Ovary (tissue), 9 donors: Measurements from ENCODE around the gene EEFSEC. TPM values are rescaled to one million over a fixed set of nuclear protein-coding genes. Genes with fewer than 3 reads are reported as not detected.

Experiments used
- DNase-seq, 5 donors: peaks; one replicate each; pipeline ENCODE4 v3.0.0-alpha.2; 2019 to 2020
- H3K27ac ChIP-seq, 2 donors: fragments of 200-600 bp; one replicate each; pipeline versions ENCODE4 v1.5.1 to v1.8.0; 2019 to 2022
- H3K27me3 ChIP-seq: fragments of 200-600 bp; one replicate; pipeline ENCODE4 v1.8.0; 2022
- H3K36me3 ChIP-seq: fragments of 200-600 bp; sonication (generic); one replicate; pipeline ENCODE4 v1.5.1; 2019
- H3K4me1 ChIP-seq: one replicate; pipeline ENCODE4 v1.8.1; 2013; ENCODE audit warnings: mild to moderate bottlenecking, moderate library complexity; ENCODE audit not compliant: insufficient read depth
- H3K4me3 ChIP-seq: fragments of 200-600 bp; sonication (generic); one replicate; pipeline ENCODE4 v1.5.1; 2017
- H3K9me3 ChIP-seq, 2 donors: fragments of 200-600 bp in 1 of 2; sonication (generic) in 1 of 2; one replicate each; pipeline versions ENCODE4 v1.5.1 to v1.8.1; 2013 to 2019; ENCODE audit warnings: mild to moderate bottlenecking in 1 of 2, moderate library complexity in 1 of 2
- EP300 ChIP-seq: sonication (generic); formaldehyde crosslinking; IDR thresholded peaks from one replicate; pipeline ENCODE4 v1.6.1; 2017; ENCODE audit warnings: antibody characterized with exemption
- POLR2A ChIP-seq: fragments of 450-650 bp; IDR thresholded peaks from one replicate; pipeline ENCODE4 v1.6.1; 2017; ENCODE audit warnings: antibody characterized with exemption, mild to moderate bottlenecking, moderate library complexity
- WGBS, 3 donors: extraction: QIAGEN DNeasy Blood & Tissue Kit in 1 of 3; methylation state at CpG; one replicate each; pipeline versions ENCODE4 v1.1.5 to v1.1.7; 2013 to 2017; 5-methylcytosine and 5-hydroxymethylcytosine counted together
- intact Hi-C, 4 donors: fragments of 100-400 bp; cut with DNase I; formaldehyde crosslinking; loops; one replicate each; pipeline versions ENCODE4 v1.11.0 to v1.15.1; 2022 to 2023
- polyA plus RNA-seq, 2 donors: library from polyadenylated mRNA; stranded (reverse); fragments of 200-250 nt in 1 of 2; fragments of 350-450 nt in 1 of 2; fragmentation: Illumina TruSeq in 1 of 2; extraction: RNeasy Lipid Tissue Mini Kit (QIAGEN cat#74804) in 1 of 2; gene quantifications; one replicate each; pipeline ENCODE4 v1.2.3, GENCODE V29; 2013 to 2014
- total RNA-seq, 7 donors: library from RNA; depleted of rRNA in 2 of 7; stranded (reverse); fragments of >200 nt in 2 of 7; fragmentation: NEBNext Ultra II Directional in 3 of 7; extraction: Animal tissue kit (Norgen Biotek cat#: 25700) in 3 of 7; gene quantifications; one replicate each; pipeline versions ENCODE4 v1.1.0 to v1.2.4, GENCODE V29; 2016 to 2023
- TF ChIP-seq, protein P1 (sequence below), 3 donors: fragments of 450-650 bp in 2 of 3; fragments of 200-600 bp in 1 of 3; IDR thresholded peaks; one replicate each; pipeline versions ENCODE4 v1.5.1 to v1.8.0; 2016 to 2022; ENCODE audit warnings: antibody characterized with exemption in 3 of 3, mild to moderate bottlenecking in 1 of 3
- donor health status: DM: no; HTN: no; CAD: no; lungs with moderate emphysema.
- donor health status: DM: no; HTN: no; CAD: no.
- donor health status: Bipolar disorder and iron deficiency.
- donor health status: DM: yes; HTN: yes; CAD: no.
- donor health status: DM: no; HTN: no; CAD: no.
- donor health status: DM: yes; HTN: yes; CAD: no.

EEFSEC gene
- total and polyA plus RNA-seq, 9 donors = 6.8 to 21.0 (median 15.4) TPM

- TF ChIP-seq EP300 = no peak
- no peak for TF ChIP-seq POLR2A
- TF ChIP-seq, protein P1, sequence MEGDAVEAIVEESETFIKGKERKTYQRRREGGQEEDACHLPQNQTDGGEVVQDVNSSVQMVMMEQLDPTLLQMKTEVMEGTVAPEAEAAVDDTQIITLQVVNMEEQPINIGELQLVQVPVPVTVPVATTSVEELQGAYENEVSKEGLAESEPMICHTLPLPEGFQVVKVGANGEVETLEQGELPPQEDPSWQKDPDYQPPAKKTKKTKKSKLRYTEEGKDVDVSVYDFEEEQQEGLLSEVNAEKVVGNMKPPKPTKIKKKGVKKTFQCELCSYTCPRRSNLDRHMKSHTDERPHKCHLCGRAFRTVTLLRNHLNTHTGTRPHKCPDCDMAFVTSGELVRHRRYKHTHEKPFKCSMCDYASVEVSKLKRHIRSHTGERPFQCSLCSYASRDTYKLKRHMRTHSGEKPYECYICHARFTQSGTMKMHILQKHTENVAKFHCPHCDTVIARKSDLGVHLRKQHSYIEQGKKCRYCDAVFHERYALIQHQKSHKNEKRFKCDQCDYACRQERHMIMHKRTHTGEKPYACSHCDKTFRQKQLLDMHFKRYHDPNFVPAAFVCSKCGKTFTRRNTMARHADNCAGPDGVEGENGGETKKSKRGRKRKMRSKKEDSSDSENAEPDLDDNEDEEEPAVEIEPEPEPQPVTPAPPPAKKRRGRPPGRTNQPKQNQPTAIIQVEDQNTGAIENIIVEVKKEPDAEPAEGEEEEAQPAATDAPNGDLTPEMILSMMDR (IDR thresholded peaks at IDR 0.05) = no peak
- Histone ChIP-seq H3K27ac (no peak overlapping the region), H3K9me3 (no peaks in the 10 kb centered on the region), H3K36me3 (no peaks in the 10 kb centered on the region), H3K4me1 (peaks cover 12% of the 10 kb centered on the region), H3K4me3 (no peak overlapping the region), H3K27me3 (no peaks in the 10 kb centered on the region)
- no peak for DNase-seq
- 81 to 85% (median 84%) methylated on average over 7 of the region's 7 CpGs for WGBS, 3 donors
- intact Hi-C loops = no loop called here
Measured at GRCh38 chr3:128270559-128271492, 117.5 kb downstream of the EEFSEC start.

DNA sequence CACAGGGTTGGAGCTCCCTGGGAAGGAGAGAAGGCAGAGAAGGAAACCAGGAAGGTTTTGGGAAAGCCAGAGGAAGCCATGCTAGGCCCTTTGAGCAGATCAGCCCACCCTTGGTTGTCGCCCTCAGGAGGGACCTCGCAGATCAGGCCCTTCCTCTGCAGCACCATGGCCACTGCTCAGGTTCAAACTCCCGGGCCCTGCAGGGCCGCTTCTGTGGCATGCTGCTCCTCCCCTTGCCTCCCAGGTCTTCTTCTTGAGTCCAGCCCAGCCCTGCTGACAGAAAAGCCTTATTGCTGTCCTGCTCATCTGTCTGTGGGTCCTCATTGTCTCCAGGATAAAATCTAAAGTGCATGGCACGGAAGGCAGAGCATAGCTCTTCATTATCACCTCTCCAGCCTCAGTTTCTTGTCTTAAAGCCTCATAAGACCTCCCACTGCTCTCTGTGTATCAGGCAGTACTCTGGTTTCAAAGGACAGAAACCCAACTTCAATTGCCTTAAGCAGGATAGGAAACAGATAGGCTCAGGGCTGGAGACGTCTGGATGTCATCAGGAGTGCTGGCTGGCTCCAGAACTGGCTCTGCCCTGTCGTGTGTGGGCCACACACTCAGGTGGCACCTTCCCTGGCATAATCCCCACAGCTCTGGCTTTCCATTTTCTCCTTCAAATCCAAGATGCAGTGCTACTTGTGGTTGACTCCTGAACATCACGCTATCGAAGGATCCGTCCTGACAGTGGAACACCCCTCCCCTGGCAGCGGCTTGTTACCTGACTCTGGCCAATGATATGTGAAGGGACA, 118.5 kb downstream of the EEFSEC start:
- Histone ChIP-seq H3K27me3 (no peaks in the 10 kb centered on the region), H3K4me3 (no peak overlapping the region), H3K36me3 (no peaks in the 10 kb centered on the region), H3K9me3 (no peaks in the 10 kb centered on the region), H3K27ac (no peak overlapping the region), H3K4me1 (peaks cover 17% of the 10 kb centered on the region)
- intact Hi-C loops = no loop called here
- no peak for DNase-seq
- WGBS, 3 donors = 91 to 96% (median 93%) methylated on average over 10 to 11 of the region's 11 CpGs
- TF ChIP-seq, protein P1 (IDR thresholded peaks at IDR 0.05) = no peak
- no peak for TF ChIP-seq POLR2A
- no peak for TF ChIP-seq EP300

DNA sequence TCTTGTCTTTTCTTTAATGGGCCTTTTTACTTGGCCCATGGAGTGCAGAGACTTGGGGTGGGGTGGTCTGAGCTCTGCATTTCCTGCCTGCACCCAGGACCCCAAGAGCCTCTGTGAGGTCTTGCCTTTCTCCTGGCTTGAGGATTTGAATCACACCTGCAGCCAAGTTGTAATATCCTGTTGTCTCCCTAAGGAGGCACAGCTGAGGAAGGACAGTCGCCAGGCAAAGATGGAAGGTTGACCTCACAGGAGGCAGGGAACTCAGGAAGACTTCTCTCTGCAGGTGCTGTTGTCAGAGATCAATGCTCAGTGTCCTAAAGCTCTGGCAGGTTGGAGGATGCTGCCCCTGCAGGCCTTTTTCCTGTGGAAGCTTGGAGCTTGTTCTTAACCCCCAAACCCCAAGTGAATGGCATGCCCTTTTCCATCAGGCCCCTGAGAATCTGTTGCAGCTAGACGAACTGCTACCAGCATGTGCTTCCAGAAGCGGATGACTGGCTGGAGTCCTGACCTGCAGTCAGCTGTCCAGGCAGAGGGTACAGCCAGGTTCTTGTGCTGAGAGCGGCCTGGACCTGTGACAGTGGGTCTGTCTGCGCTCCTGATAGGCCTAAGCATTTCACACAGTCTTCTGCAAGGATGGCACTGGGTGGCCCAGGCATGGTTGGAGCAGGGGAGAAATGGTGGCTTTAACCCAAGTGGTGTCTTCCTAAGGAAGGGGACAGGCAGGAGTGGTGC, 120.0 kb downstream of the EEFSEC start:
- Histone ChIP-seq H3K27ac (no peak overlapping the region), H3K4me1 (peaks cover 20% of the 10 kb centered on the region), H3K36me3 (no peaks in the 10 kb centered on the region), H3K4me3 (no peak overlapping the region), H3K27me3 (no peaks in the 10 kb centered on the region), H3K9me3 (no peaks in the 10 kb centered on the region)
- WGBS, 3 donors = 70 to 96% (median 86%) methylated on average over 4 to 5 of the region's 5 CpGs
- TF ChIP-seq, protein P1 (IDR thresholded peaks at IDR 0.05) = no peak
- TF ChIP-seq POLR2A = no peak
- no peak for TF ChIP-seq EP300
- intact Hi-C loops = no loop called here
- no peak for DNase-seq
